CD4-positive, CD25-positive, alpha-beta regulatory T cell (primary cell): Measurements from ENCODE around the gene PITPNM1. TPM values are rescaled to one million over a fixed set of nuclear protein-coding genes. Genes with fewer than 3 reads are reported as not detected.

Experiments
- ATAC-seq, 2 donors: fragments of 150-1000 bp; cut with Tn5 transposase; one replicate each; pipeline ENCODE4 v1.10.0; 2021; ENCODE audit warnings: low read depth in 2 of 2, moderate number of reproducible peaks in 2 of 2, moderate library complexity in 1 of 2
- DNase-seq, 3 donors: peaks; one replicate each; pipeline versions ENCODE4 v3.0.0 to v3.0.0-alpha.2; 2012 to 2022; ENCODE audit warnings: mixed read lengths in 1 of 3
- H3K27ac ChIP-seq: one replicate; pipeline ENCODE4 v1.7.0; 2013; ENCODE audit warnings: mild to moderate bottlenecking, low read length; ENCODE audit not compliant: insufficient read depth, poor library complexity, severe bottlenecking
- H3K27me3 ChIP-seq: one replicate; pipeline ENCODE4 v1.7.0; 2013; ENCODE audit warnings: low read length; ENCODE audit not compliant: control insufficient read depth, insufficient read depth
- H3K36me3 ChIP-seq: one replicate; pipeline ENCODE4 v1.7.0; 2013; ENCODE audit warnings: mild to moderate bottlenecking, low read length, moderate library complexity; ENCODE audit not compliant: control insufficient read depth, insufficient read depth
- H3K4me1 ChIP-seq: 2 replicates; pipeline ENCODE4 v1.7.0; 2013; ENCODE audit warnings: mild to moderate bottlenecking, low read length; ENCODE audit not compliant: insufficient read depth, control insufficient read depth, poor library complexity, severe bottlenecking
- H3K4me3 ChIP-seq: one replicate; pipeline ENCODE4 v1.7.0; 2013; ENCODE audit warnings: low read depth, mild to moderate bottlenecking, low read length, moderate library complexity
- H3K9me3 ChIP-seq, 2 experiments: 1 replicate in 1 of 2; 2 replicates in 1 of 2; pipeline ENCODE4 v1.7.0; 2013; ENCODE audit warnings: low read length in 2 of 2, mild to moderate bottlenecking in 1 of 2, moderate library complexity in 1 of 2; ENCODE audit not compliant: control insufficient read depth in 2 of 2
- H3K27ac Mint-ChIP-seq, 3 donors: one replicate each; pipeline ENCODE4 v1.8.0; 2020 to 2022; ENCODE audit warnings: mild to moderate bottlenecking in 3 of 3, mixed read lengths in 3 of 3, moderate library complexity in 2 of 3
- H3K27me3 Mint-ChIP-seq: one replicate; pipeline ENCODE4 v1.8.0; 2022; ENCODE audit warnings: mild to moderate bottlenecking, mixed read lengths
- H3K36me3 Mint-ChIP-seq: one replicate; pipeline ENCODE4 v1.8.0; 2020; ENCODE audit warnings: mixed read lengths
- H3K4me1 Mint-ChIP-seq, 4 donors: one replicate each; pipeline ENCODE4 v1.8.0; 2020 to 2022; ENCODE audit warnings: mixed read lengths in 4 of 4, mild to moderate bottlenecking in 1 of 4
- H3K4me3 Mint-ChIP-seq, 4 donors: one replicate each; pipeline ENCODE4 v1.8.0; 2020 to 2022; ENCODE audit warnings: mild to moderate bottlenecking in 4 of 4, mixed read lengths in 4 of 4, moderate library complexity in 3 of 4
- H3K9me3 Mint-ChIP-seq, 7 donors: one replicate each; pipeline ENCODE4 v1.8.0; 2020 to 2022; ENCODE audit warnings: mixed read lengths in 7 of 7, mild to moderate bottlenecking in 3 of 7, moderate library complexity in 2 of 7
- polyA plus RNA-seq, 4 donors: library from polyadenylated mRNA; unstranded; fragments of 300-500 nt; fragmentation: Illumina TruSeq; gene quantifications; one replicate each; pipeline ENCODE4 v1.2.3, GENCODE V29; 2021
- total RNA-seq: library from RNA; stranded (reverse); gene quantifications from one replicate; pipeline ENCODE4 v1.2.3, GENCODE V29; 2022

Gene PITPNM1
- total and polyA plus RNA-seq, 5 donors from 2014 or later, result 15.7 to 116 (median 17.9) TPM

DNA sequence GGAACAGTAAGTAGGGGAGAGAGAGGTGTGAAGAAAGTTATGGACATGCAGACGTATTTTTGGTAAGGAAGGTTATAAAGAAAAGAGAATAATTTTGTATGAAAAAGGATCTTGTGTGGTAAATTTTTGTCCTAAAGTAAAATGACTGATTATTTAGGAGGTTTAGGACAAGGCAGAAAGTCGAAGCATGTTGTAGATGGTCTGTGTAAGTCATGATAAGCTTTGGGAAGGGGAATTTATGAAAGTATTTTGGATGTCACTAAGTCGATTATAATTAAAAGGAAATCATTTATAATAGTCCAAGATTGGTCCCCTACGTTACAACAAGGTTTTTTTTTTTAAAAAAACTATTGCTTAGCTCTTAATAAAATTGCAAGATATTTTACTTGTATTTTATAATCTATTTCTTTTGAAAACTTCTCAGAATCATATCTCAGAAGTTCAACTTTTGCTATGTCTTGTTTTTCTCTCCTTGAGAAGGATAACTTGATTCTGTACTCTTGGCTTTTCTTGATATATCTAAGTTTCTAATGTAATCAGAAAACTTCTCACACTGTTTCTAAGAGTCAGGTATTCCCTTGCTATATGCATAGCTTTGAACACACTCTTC lies 29.0 kb upstream of the PITPNM1 start:
- no peaks in the 10 kb centered on the region for H3K36me3 ChIP-seq
- no peak for DNase-seq
- H3K27me3 ChIP-seq, result peaks cover 4% of the 10 kb centered on the region
- no peak overlapping the region for H3K4me3 Mint-ChIP-seq
- no peak overlapping the region for H3K4me3 ChIP-seq
- H3K4me1 ChIP-seq, result no peaks in the 10 kb centered on the region
- H3K9me3 Mint-ChIP-seq, result peaks cover 0 to 12% (median 9%) of the 10 kb centered on the region in 7 donors
- H3K27ac Mint-ChIP-seq, result no peak overlapping the region
- no peaks in the 10 kb centered on the region for H3K36me3 Mint-ChIP-seq
- peaks cover 14 to 16% of the 10 kb centered on the region in 2 experiments for H3K9me3 ChIP-seq
- no peaks in the 10 kb centered on the region for H3K4me1 Mint-ChIP-seq
- ATAC-seq, result no peak
- H3K27ac ChIP-seq, result no peak overlapping the region
- H3K27me3 Mint-ChIP-seq, result peaks cover 16% of the 10 kb centered on the region

DNA sequence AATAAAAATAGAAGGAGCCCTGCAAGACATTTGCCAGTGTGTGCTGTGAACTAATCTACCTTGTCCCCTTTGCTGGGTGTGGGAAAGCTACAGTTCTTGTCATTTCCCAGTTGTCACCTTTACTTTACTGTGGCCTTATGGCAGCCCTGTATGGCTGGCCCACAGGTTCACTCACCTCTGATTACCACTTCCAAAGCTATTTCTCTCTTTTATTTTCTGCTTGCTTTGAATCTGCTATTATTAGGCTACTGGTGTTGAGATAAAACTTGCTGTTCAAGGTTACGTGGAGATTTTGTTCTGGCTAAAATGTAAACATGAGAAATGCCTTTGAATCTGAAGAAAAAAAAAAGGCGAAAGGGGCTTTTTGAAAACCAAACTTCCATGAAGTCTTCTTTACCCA lies 27.7 kb upstream of the PITPNM1 start:
- H3K9me3 ChIP-seq, result peaks cover 14 to 16% of the 10 kb centered on the region in 2 experiments
- H3K36me3 ChIP-seq, result no peaks in the 10 kb centered on the region
- no peaks in the 10 kb centered on the region for H3K4me1 ChIP-seq
- H3K27ac Mint-ChIP-seq, result no peak overlapping the region
- ATAC-seq, result no peak
- no peaks in the 10 kb centered on the region for H3K4me1 Mint-ChIP-seq
- no peak overlapping the region for H3K4me3 ChIP-seq
- H3K27me3 Mint-ChIP-seq, result peaks cover 27% of the 10 kb centered on the region
- H3K27ac ChIP-seq, result no peak overlapping the region
- H3K4me3 Mint-ChIP-seq, result no peak overlapping the region
- H3K27me3 ChIP-seq, result peaks cover 4% of the 10 kb centered on the region
- no peaks in the 10 kb centered on the region for H3K36me3 Mint-ChIP-seq
- DNase-seq, result no peak
- H3K9me3 Mint-ChIP-seq, result peaks cover 0 to 12% (median 9%) of the 10 kb centered on the region in 7 donors

GRCh38 chr11:67530282-67530592 lies 25.1 kb upstream of the PITPNM1 start:
- Histone ChIP-seq H3K4me1 (no peaks in the 10 kb centered on the region), H3K4me3 (no peak overlapping the region), H3K9me3 (peaks cover 14 to 16% of the 10 kb centered on the region in 2 experiments), H3K36me3 (no peaks in the 10 kb centered on the region), H3K27ac (no peak overlapping the region), H3K27me3 (peaks cover 6% of the 10 kb centered on the region)
- peaks cover 0 to 10% (median 9%) of the 10 kb centered on the region in 7 donors for H3K9me3 Mint-ChIP-seq
- H3K36me3 Mint-ChIP-seq, result no peaks in the 10 kb centered on the region
- H3K4me3 Mint-ChIP-seq, result no peak overlapping the region
- no peak for DNase-seq
- no peaks in the 10 kb centered on the region for H3K4me1 Mint-ChIP-seq
- no peak for ATAC-seq
- H3K27me3 Mint-ChIP-seq, result peaks cover 30% of the 10 kb centered on the region
- no peak overlapping the region for H3K27ac Mint-ChIP-seq

GRCh38 chr11:67528376-67528775 lies 23.2 kb upstream of the PITPNM1 start:
- Mint-ChIP-seq H3K4me3 (no peak overlapping the region), H3K4me1 (no peaks in the 10 kb centered on the region), H3K27ac (no peak overlapping the region), H3K27me3 (peaks cover 26% of the 10 kb centered on the region), H3K36me3 (no peaks in the 10 kb centered on the region), H3K9me3 (peaks cover 0 to 4% (median 0%) of the 10 kb centered on the region in 7 donors)
- H3K27me3 ChIP-seq, result peaks cover 2% of the 10 kb centered on the region
- DNase-seq, result no peak
- no peak for ATAC-seq
- H3K9me3 ChIP-seq, result peaks cover under 1 to 2% of the 10 kb centered on the region in 2 experiments
- H3K4me1 ChIP-seq, result no peaks in the 10 kb centered on the region
- no peak overlapping the region for H3K27ac ChIP-seq
- no peak overlapping the region for H3K4me3 ChIP-seq
- no peaks in the 10 kb centered on the region for H3K36me3 ChIP-seq

GRCh38 chr11:67525275-67525976 lies 20.3 kb upstream of the PITPNM1 start:
- Mint-ChIP-seq H3K4me3 (peak overlapping the region in 1 of 4 donors; percentile 83), H3K27ac (peak overlapping the region in 1 of 3 donors; percentile 51), H3K27me3 (peaks cover 18% of the 10 kb centered on the region), H3K36me3 (no peaks in the 10 kb centered on the region), H3K4me1 (no peaks in the 10 kb centered on the region), H3K9me3 (peaks cover 0 to 4% (median 0%) of the 10 kb centered on the region in 7 donors)
- no peak overlapping the region for H3K27ac ChIP-seq
- ATAC-seq (no peak), DNase-seq (no peak)
- no peaks in the 10 kb centered on the region for H3K9me3 ChIP-seq
- peaks cover 2% of the 10 kb centered on the region for H3K27me3 ChIP-seq
- no peak overlapping the region for H3K4me3 ChIP-seq
- H3K4me1 ChIP-seq, result no peaks in the 10 kb centered on the region
- no peaks in the 10 kb centered on the region for H3K36me3 ChIP-seq

DNA sequence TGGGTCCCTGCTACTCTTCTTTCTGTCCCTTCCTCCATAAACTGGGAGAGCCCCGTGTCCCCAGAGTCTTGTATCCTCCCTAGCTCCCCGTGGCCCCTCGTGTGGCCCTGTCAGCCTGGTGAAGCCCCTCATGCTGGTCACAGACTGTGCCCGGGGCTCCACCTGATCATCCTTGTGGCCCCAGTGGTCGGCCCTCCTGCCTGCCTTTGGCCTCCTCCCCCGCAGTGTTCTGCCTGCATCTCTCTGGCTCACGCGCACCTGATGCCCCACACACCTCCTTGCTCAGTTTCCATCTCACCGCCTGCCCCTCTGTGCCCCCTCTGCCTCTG lies 19.3 kb upstream of the PITPNM1 start:
- Mint-ChIP-seq H3K36me3 (no peaks in the 10 kb centered on the region), H3K4me3 (no peak overlapping the region), H3K27ac (peak overlapping the region in 1 of 3 donors; percentile 83), H3K9me3 (peaks cover 0 to 4% (median 0%) of the 10 kb centered on the region in 7 donors), H3K27me3 (peaks cover 18% of the 10 kb centered on the region), H3K4me1 (no peaks in the 10 kb centered on the region)
- no peak for ATAC-seq
- Histone ChIP-seq H3K4me3 (no peak overlapping the region), H3K27ac (no peak overlapping the region), H3K9me3 (no peaks in the 10 kb centered on the region), H3K27me3 (peaks cover 2% of the 10 kb centered on the region), H3K36me3 (no peaks in the 10 kb centered on the region), H3K4me1 (no peaks in the 10 kb centered on the region)
- no peak for DNase-seq

- H3K4me1 Mint-ChIP-seq, result no peaks in the 10 kb centered on the region
- ATAC-seq (no peak), DNase-seq (no peak)
- no peak overlapping the region for H3K27ac Mint-ChIP-seq
- no peak overlapping the region for H3K27ac ChIP-seq
- H3K27me3 Mint-ChIP-seq, result peaks cover 20% of the 10 kb centered on the region
- H3K27me3 ChIP-seq, result peaks cover 2% of the 10 kb centered on the region
- H3K4me3 Mint-ChIP-seq, result no peak overlapping the region
- peaks cover 0 to 1% (median 0%) of the 10 kb centered on the region in 7 donors for H3K9me3 Mint-ChIP-seq
- H3K4me3 ChIP-seq, result no peak overlapping the region
- no peaks in the 10 kb centered on the region for H3K36me3 Mint-ChIP-seq
- H3K9me3 ChIP-seq, result no peaks in the 10 kb centered on the region
- H3K4me1 ChIP-seq, result no peaks in the 10 kb centered on the region
- no peaks in the 10 kb centered on the region for H3K36me3 ChIP-seq
Measured at GRCh38 chr11:67523556-67524479, 18.7 kb upstream of the PITPNM1 start.
